Measurements from ENCODE around the gene UBAP1L.
"Not testable (repeated sequence)": the region's sequence is repeated elsewhere in the genome, so short reads cannot be mapped to it uniquely, and the experiment has no call there.

DNA sequence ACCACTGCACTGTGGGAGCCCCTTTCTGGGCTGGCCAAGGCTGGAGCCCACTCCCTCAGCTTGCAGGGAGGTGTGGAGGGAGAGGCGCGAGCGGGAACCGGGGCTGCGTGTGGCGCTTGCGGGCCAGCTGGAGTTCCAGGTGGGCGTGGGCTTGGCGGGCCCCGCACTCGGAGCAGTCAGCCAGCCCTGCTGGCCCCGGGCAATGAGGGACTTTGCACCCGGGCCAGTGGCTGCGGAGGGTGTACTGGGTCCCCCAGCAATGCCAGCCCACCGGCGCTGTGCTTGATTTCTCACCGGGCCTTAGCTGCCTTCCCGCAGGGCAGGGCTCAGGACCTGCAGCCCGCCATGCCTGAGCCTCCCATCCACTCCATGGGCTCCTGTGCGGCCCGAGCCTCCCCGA is 40.1 kb downstream of the UBAP1L start:
- TF ChIP-seq POLR2A, POLR2AphosphoS5 (IDR thresholded peaks at IDR 0.05): not testable (repeated sequence)
- TF ChIP-seq, protein P1, sequence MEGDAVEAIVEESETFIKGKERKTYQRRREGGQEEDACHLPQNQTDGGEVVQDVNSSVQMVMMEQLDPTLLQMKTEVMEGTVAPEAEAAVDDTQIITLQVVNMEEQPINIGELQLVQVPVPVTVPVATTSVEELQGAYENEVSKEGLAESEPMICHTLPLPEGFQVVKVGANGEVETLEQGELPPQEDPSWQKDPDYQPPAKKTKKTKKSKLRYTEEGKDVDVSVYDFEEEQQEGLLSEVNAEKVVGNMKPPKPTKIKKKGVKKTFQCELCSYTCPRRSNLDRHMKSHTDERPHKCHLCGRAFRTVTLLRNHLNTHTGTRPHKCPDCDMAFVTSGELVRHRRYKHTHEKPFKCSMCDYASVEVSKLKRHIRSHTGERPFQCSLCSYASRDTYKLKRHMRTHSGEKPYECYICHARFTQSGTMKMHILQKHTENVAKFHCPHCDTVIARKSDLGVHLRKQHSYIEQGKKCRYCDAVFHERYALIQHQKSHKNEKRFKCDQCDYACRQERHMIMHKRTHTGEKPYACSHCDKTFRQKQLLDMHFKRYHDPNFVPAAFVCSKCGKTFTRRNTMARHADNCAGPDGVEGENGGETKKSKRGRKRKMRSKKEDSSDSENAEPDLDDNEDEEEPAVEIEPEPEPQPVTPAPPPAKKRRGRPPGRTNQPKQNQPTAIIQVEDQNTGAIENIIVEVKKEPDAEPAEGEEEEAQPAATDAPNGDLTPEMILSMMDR (IDR thresholded peaks at IDR 0.05) = not testable (repeated sequence)
